GM12892 (cell line): Measurements from ENCODE around the gene GSG1L.

Experiments used
- DNase-seq: peaks from one replicate; pipeline ENCODE4 v3.0.0; 2011; ENCODE audit not compliant: insufficient read length
- FAIRE-seq: peaks from 2 replicates; lab custom pipeline; 2011; peaks lifted over from hg19 to GRCh38; lab: Jason Lieb, UNC
- POLR2A ChIP-seq: IDR thresholded peaks from 2 replicates; pipeline ENCODE4 v1.6.1; 2011; ENCODE audit warnings: low read depth, low read length, control low read depth
- POLR2AphosphoS5 ChIP-seq: IDR thresholded peaks from 2 replicates; pipeline ENCODE4 v1.6.1; 2011; ENCODE audit warnings: low read depth, low read length, control low read depth
- TAF1 ChIP-seq: IDR thresholded peaks from 2 replicates; pipeline ENCODE4 v1.6.1; 2011; ENCODE audit warnings: low read depth, mild to moderate bottlenecking, control low read depth, low read length, borderline replicate concordance

The GSG1L gene

GRCh38 chr16:27801289-27801945 is 262.1 kb downstream of the GSG1L start:
- FAIRE-seq, result no peak
- no peak for DNase-seq
- no peak for TF ChIP-seq POLR2AphosphoS5
- TF ChIP-seq POLR2A, result no peak
- TF ChIP-seq TAF1, result no peak

GRCh38 chr16:27800817-27801216 is 262.7 kb downstream of the GSG1L start:
- TF ChIP-seq POLR2A, result no peak
- TF ChIP-seq TAF1, result no peak
- TF ChIP-seq POLR2AphosphoS5, result no peak
- no peak for DNase-seq
- FAIRE-seq, result no peak

GRCh38 chr16:27799896-27800295 is 263.6 kb downstream of the GSG1L start:
- DNase-seq, result no peak
- TF ChIP-seq POLR2AphosphoS5 (no peak), TAF1 (no peak), POLR2A (no peak)
- no peak for FAIRE-seq

GRCh38 chr16:27798241-27798640 is 265.3 kb downstream of the GSG1L start:
- FAIRE-seq, result no peak
- TF ChIP-seq TAF1 (no peak), POLR2AphosphoS5 (no peak), POLR2A (no peak)

GRCh38 chr16:27795992-27796614 is 267.4 kb downstream of the GSG1L start:
- no peak for TF ChIP-seq POLR2AphosphoS5
- TF ChIP-seq TAF1, result no peak
- TF ChIP-seq POLR2A, result no peak
- no peak for DNase-seq

More at GRCh38 chr16:27798241-27798640, 265.3 kb downstream of the GSG1L start:
- DNase-seq, result no peak

GRCh38 chr16:27793249-27793622 is 270.3 kb downstream of the GSG1L start:
- DNase-seq, result no peak
- TF ChIP-seq POLR2A (no peak), POLR2AphosphoS5 (no peak), TAF1 (no peak)
- FAIRE-seq, result no peak

More at GRCh38 chr16:27795992-27796614, 267.4 kb downstream of the GSG1L start:
- no peak for FAIRE-seq

- FAIRE-seq (no peak), DNase-seq (no peak)
- no peak for TF ChIP-seq POLR2A
- TF ChIP-seq POLR2AphosphoS5, result no peak
- no peak for TF ChIP-seq TAF1
Measured at GRCh38 chr16:27792486-27793248, 270.8 kb downstream of the GSG1L start.

GRCh38 chr16:27791404-27791719 is 272.2 kb downstream of the GSG1L start:
- no peak for TF ChIP-seq POLR2AphosphoS5
- no peak for TF ChIP-seq POLR2A
- no peak for TF ChIP-seq TAF1
- DNase-seq, result no peak

GRCh38 chr16:27790546-27791403 is 272.7 kb downstream of the GSG1L start:
- TF ChIP-seq TAF1, result no peak
- no peak for TF ChIP-seq POLR2AphosphoS5
- TF ChIP-seq POLR2A, result no peak
- FAIRE-seq, result no peak

More at GRCh38 chr16:27791404-27791719, 272.2 kb downstream of the GSG1L start:
- FAIRE-seq, result no peak

GRCh38 chr16:27789595-27790241 is 273.8 kb downstream of the GSG1L start:
- TF ChIP-seq POLR2A (no peak), TAF1 (no peak), POLR2AphosphoS5 (no peak)
- no peak for FAIRE-seq

More at GRCh38 chr16:27790546-27791403, 272.7 kb downstream of the GSG1L start:
- DNase-seq, result no peak

More at GRCh38 chr16:27789595-27790241, 273.8 kb downstream of the GSG1L start:
- no peak for DNase-seq
